ENCODE measurements around the gene CACNA1A.
"Not testable (repeated sequence)": the region's sequence is repeated elsewhere in the genome, so short reads cannot be mapped to it uniquely, and the experiment has no call there.

The CACNA1A gene

GRCh38 chr19:13430790-13431582, 75.3 kb downstream of the CACNA1A start:
- peak; percentile 44 for DNase-seq
- in situ Hi-C loops (cut with MboI; ENCODE audit: low pct_unique_long_range_greater_than_20kb, low sequenced_read_pairs), result no loop called here

- DNase-seq, result no peak
- in situ Hi-C loops (cut with MboI; ENCODE audit: low pct_unique_long_range_greater_than_20kb, low sequenced_read_pairs), result no loop called here
These were observed 76.7 kb downstream of the CACNA1A start for GRCh38 chr19:13429563-13429962.

GRCh38 chr19:13428352-13428751, 77.9 kb downstream of the CACNA1A start:
- in situ Hi-C loops (cut with MboI; ENCODE audit: low pct_unique_long_range_greater_than_20kb, low sequenced_read_pairs), result no loop called here
- DNase-seq, result peak; percentile 28

- no peak for DNase-seq
- in situ Hi-C loops (cut with MboI; ENCODE audit: low pct_unique_long_range_greater_than_20kb, low sequenced_read_pairs), result no loop called here
These were observed 78.8 kb downstream of the CACNA1A start for GRCh38 chr19:13427273-13428051.

- in situ Hi-C loops (cut with MboI; ENCODE audit: low pct_unique_long_range_greater_than_20kb, low sequenced_read_pairs); DNase-seq: not testable (repeated sequence)
These were observed 80.4 kb downstream of the CACNA1A start for GRCh38 chr19:13425875-13426274.

GRCh38 chr19:13425151-13425550, 81.1 kb downstream of the CACNA1A start:
- in situ Hi-C loops (cut with MboI; ENCODE audit: low pct_unique_long_range_greater_than_20kb, low sequenced_read_pairs), result no loop called here
- no peak for DNase-seq

GRCh38 chr19:13420780-13421179, 85.5 kb downstream of the CACNA1A start:
- DNase-seq, result no peak
- in situ Hi-C loops (cut with MboI; ENCODE audit: low pct_unique_long_range_greater_than_20kb, low sequenced_read_pairs), result no loop called here

- no peak for DNase-seq
- in situ Hi-C loops (cut with MboI; ENCODE audit: low pct_unique_long_range_greater_than_20kb, low sequenced_read_pairs), result no loop called here
These were observed 89.2 kb downstream of the CACNA1A start for GRCh38 chr19:13417054-13417453.

- DNase-seq, result no peak
- in situ Hi-C loops (cut with MboI; ENCODE audit: low pct_unique_long_range_greater_than_20kb, low sequenced_read_pairs), result no loop called here
These were observed 94.4 kb downstream of the CACNA1A start for GRCh38 chr19:13411899-13412298.

- no peak for DNase-seq
- in situ Hi-C loops (cut with MboI; ENCODE audit: low pct_unique_long_range_greater_than_20kb, low sequenced_read_pairs), result no loop called here
These were observed 95.3 kb downstream of the CACNA1A start for GRCh38 chr19:13410946-13411345.

- in situ Hi-C loops (cut with MboI; ENCODE audit: low pct_unique_long_range_greater_than_20kb, low sequenced_read_pairs), result no loop called here
These were observed 97.3 kb downstream of the CACNA1A start for GRCh38 chr19:13408889-13409518.

GRCh38 chr19:13404236-13404635, 102.0 kb downstream of the CACNA1A start:
- DNase-seq, result no peak
- in situ Hi-C loops (cut with MboI; ENCODE audit: low pct_unique_long_range_greater_than_20kb, low sequenced_read_pairs), result no loop called here

More at GRCh38 chr19:13408889-13409518, 97.3 kb downstream of the CACNA1A start:
- no peak for DNase-seq

GRCh38 chr19:13401388-13401787, 104.9 kb downstream of the CACNA1A start:
- DNase-seq, result peak; percentile 23
- in situ Hi-C loops (cut with MboI; ENCODE audit: low pct_unique_long_range_greater_than_20kb, low sequenced_read_pairs), result no loop called here

- in situ Hi-C loops (cut with MboI; ENCODE audit: low pct_unique_long_range_greater_than_20kb, low sequenced_read_pairs), result no loop called here
- DNase-seq, result no peak
These were observed 106.0 kb downstream of the CACNA1A start for GRCh38 chr19:13400296-13400695.

GRCh38 chr19:13399746-13400145, 106.5 kb downstream of the CACNA1A start:
- no peak for DNase-seq
- in situ Hi-C loops (cut with MboI; ENCODE audit: low pct_unique_long_range_greater_than_20kb, low sequenced_read_pairs), result no loop called here

- in situ Hi-C loops (cut with MboI; ENCODE audit: low pct_unique_long_range_greater_than_20kb, low sequenced_read_pairs), result no loop called here
- no peak for DNase-seq
These were observed 107.2 kb downstream of the CACNA1A start for GRCh38 chr19:13398780-13399726.

GRCh38 chr19:13398182-13398581, 108.1 kb downstream of the CACNA1A start:
- in situ Hi-C loops (cut with MboI; ENCODE audit: low pct_unique_long_range_greater_than_20kb, low sequenced_read_pairs), result no loop called here
- DNase-seq, result no peak

GRCh38 chr19:13396250-13397080, 109.8 kb downstream of the CACNA1A start:
- peak; percentile 33 for DNase-seq

More at GRCh38 chr19:13396250-13397080, 109.8 kb downstream of the CACNA1A start:
- in situ Hi-C loops (cut with MboI; ENCODE audit: low pct_unique_long_range_greater_than_20kb, low sequenced_read_pairs), result no loop called here

All from KBM-7 (cell line).